ENCODE measurements around the gene OTULINL. TPM values are rescaled to one million over a fixed set of nuclear protein-coding genes. Genes with fewer than 3 reads are reported as not detected.

Gene OTULINL
- polyA plus RNA-seq, 2 donors, result 0.45 to 1.4 TPM

- WGBS, 2 donors, result 37 to 59% methylated on average over 3 of the region's 3 CpGs
- no peaks in the 10 kb centered on the region for H3K27me3 ChIP-seq (ENCODE audit: control insufficient read depth in 1 of 2, insufficient read depth in 2 of 2, low read length in 2 of 2)
- no peaks in the 10 kb centered on the region for H3K4me1 ChIP-seq (ENCODE audit: control insufficient read depth in 2 of 2, insufficient read depth in 2 of 2, low read length in 1 of 2)
- H3K36me3 ChIP-seq (ENCODE audit: control insufficient read depth in 2 of 2, insufficient read depth in 2 of 2, low read length in 1 of 2), result no peaks in the 10 kb centered on the region
- H3K9me3 ChIP-seq (ENCODE audit: control insufficient read depth in 2 of 2, insufficient read depth in 1 of 2, low read depth in 1 of 2, low read length in 1 of 2), result peaks cover 0 to 2% of the 10 kb centered on the region in 2 donors
- no peak overlapping the region for H3K27ac ChIP-seq (ENCODE audit: low read depth in 2 of 2, low read length in 1 of 2)
- no peak overlapping the region for H3K4me3 ChIP-seq (ENCODE audit: low read depth in 1 of 2, low read length in 2 of 2)
Measured at GRCh38 chr5:14574096-14574495, 7.5 kb upstream of the OTULINL start.

GRCh38 chr5:14574891-14575508 lies 6.6 kb upstream of the OTULINL start:
- H3K4me3 ChIP-seq (ENCODE audit: low read depth in 1 of 2, low read length in 2 of 2), result no peak overlapping the region
- 74 to 86% methylated on average over 2 of the region's 2 CpGs for WGBS, 2 donors
- no peak overlapping the region for H3K27ac ChIP-seq (ENCODE audit: low read depth in 2 of 2, low read length in 1 of 2)
- H3K27me3 ChIP-seq (ENCODE audit: control insufficient read depth in 1 of 2, insufficient read depth in 2 of 2, low read length in 2 of 2), result no peaks in the 10 kb centered on the region
- H3K4me1 ChIP-seq (ENCODE audit: control insufficient read depth in 2 of 2, insufficient read depth in 2 of 2, low read length in 1 of 2), result no peaks in the 10 kb centered on the region
- H3K36me3 ChIP-seq (ENCODE audit: control insufficient read depth in 2 of 2, insufficient read depth in 2 of 2, low read length in 1 of 2), result no peaks in the 10 kb centered on the region
- peaks cover 0 to 2% of the 10 kb centered on the region in 2 donors for H3K9me3 ChIP-seq (ENCODE audit: control insufficient read depth in 2 of 2, insufficient read depth in 1 of 2, low read depth in 1 of 2, low read length in 1 of 2)

DNA sequence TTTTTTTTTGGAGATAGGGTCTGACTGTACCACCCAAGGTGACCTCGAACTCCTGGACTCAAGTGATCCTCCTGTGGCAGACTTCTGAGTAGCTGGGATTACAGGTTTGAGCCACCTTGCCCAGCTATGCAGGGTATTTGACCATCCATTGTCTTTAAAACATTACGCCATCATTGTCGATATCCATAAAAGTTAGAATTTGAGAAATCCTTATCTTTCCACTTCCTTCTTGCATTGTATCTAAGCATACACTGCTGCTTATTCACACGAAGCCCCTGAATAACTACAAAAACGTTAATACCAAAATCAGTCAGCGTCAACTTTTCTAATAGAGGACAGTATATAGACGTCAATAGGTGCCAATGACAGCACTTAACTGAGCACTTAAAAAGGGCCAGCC lies 5.4 kb upstream of the OTULINL start:
- Histone ChIP-seq H3K4me1 (ENCODE audit: control insufficient read depth in 2 of 2, insufficient read depth in 2 of 2, low read length in 1 of 2) (peaks cover 0 to under 1% of the 10 kb centered on the region in 2 donors), H3K36me3 (ENCODE audit: control insufficient read depth in 2 of 2, insufficient read depth in 2 of 2, low read length in 1 of 2) (no peaks in the 10 kb centered on the region), H3K27me3 (ENCODE audit: control insufficient read depth in 1 of 2, insufficient read depth in 2 of 2, low read length in 2 of 2) (no peaks in the 10 kb centered on the region), H3K4me3 (ENCODE audit: low read depth in 1 of 2, low read length in 2 of 2) (no peak overlapping the region), H3K9me3 (ENCODE audit: control insufficient read depth in 2 of 2, insufficient read depth in 1 of 2, low read depth in 1 of 2, low read length in 1 of 2) (peaks cover 0 to 2% of the 10 kb centered on the region in 2 donors), H3K27ac (ENCODE audit: low read depth in 2 of 2, low read length in 1 of 2) (no peak overlapping the region)
- WGBS, 2 donors, result 82% methylated on average over 7 of the region's 7 CpGs

GRCh38 chr5:14577079-14577725 lies 4.4 kb upstream of the OTULINL start:
- Histone ChIP-seq H3K36me3 (ENCODE audit: control insufficient read depth in 2 of 2, insufficient read depth in 2 of 2, low read length in 1 of 2) (no peaks in the 10 kb centered on the region), H3K4me3 (ENCODE audit: low read depth in 1 of 2, low read length in 2 of 2) (no peak overlapping the region), H3K4me1 (ENCODE audit: control insufficient read depth in 2 of 2, insufficient read depth in 2 of 2, low read length in 1 of 2) (peaks cover 0 to 6% of the 10 kb centered on the region in 2 donors), H3K9me3 (ENCODE audit: control insufficient read depth in 2 of 2, insufficient read depth in 1 of 2, low read depth in 1 of 2, low read length in 1 of 2) (peaks cover 0 to 2% of the 10 kb centered on the region in 2 donors), H3K27ac (ENCODE audit: low read depth in 2 of 2, low read length in 1 of 2) (no peak overlapping the region), H3K27me3 (ENCODE audit: control insufficient read depth in 1 of 2, insufficient read depth in 2 of 2, low read length in 2 of 2) (no peaks in the 10 kb centered on the region)
- 95 to 97% methylated on average over 37 to 40 of the region's 40 CpGs for WGBS, 2 donors

DNA sequence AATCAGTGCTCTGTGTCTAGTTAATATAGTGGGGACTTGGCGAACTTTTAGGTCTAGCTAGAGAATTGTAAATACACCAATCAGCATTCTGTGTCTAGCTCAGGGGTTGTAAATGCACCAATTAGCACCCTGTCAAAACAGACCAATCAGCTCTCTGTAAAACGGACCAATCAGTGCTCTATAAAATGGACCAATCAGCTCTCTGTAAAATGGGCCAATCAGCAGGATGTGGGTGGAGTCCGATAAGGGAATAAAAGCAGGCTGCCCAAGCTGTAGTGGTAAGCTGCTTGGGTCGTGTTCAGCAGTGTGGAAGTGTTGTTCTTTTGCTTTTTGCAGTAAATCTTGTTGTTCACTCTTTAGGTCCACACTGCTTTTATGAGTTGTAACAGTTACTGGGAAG lies 3.6 kb upstream of the OTULINL start:
- H3K9me3 ChIP-seq (ENCODE audit: control insufficient read depth in 2 of 2, insufficient read depth in 1 of 2, low read depth in 1 of 2, low read length in 1 of 2), result no peaks in the 10 kb centered on the region
- no peak overlapping the region for H3K27ac ChIP-seq (ENCODE audit: low read depth in 2 of 2, low read length in 1 of 2)
- no peak overlapping the region for H3K4me3 ChIP-seq (ENCODE audit: low read depth in 1 of 2, low read length in 2 of 2)
- peaks cover 0 to 6% of the 10 kb centered on the region in 2 donors for H3K4me1 ChIP-seq (ENCODE audit: control insufficient read depth in 2 of 2, insufficient read depth in 2 of 2, low read length in 1 of 2)
- 88 to 89% methylated on average over 4 of the region's 4 CpGs for WGBS, 2 donors
- no peaks in the 10 kb centered on the region for H3K27me3 ChIP-seq (ENCODE audit: control insufficient read depth in 1 of 2, insufficient read depth in 2 of 2, low read length in 2 of 2)
- no peaks in the 10 kb centered on the region for H3K36me3 ChIP-seq (ENCODE audit: control insufficient read depth in 2 of 2, insufficient read depth in 2 of 2, low read length in 1 of 2)

DNA sequence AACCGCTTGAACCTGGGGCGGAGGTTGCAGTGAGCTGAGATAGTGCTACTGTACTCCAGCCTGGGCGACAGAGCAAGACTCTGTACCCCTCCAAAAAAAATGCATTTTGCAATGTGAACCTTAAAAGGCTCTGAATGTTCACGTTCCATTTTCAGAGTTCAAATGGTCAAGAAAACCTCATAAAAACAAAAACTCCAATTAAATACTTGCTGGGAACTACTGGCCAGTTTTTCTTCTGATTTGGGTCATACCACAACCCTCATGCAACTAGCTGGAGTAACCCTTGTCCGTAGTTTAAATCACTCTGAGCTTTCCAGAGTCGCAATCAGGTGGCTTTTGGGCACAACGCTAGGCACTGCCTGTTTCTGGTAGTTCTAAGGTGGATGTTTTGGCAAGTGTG lies 2.3 kb upstream of the OTULINL start:
- H3K4me3 ChIP-seq (ENCODE audit: low read depth in 1 of 2, low read length in 2 of 2), result no peak overlapping the region
- no peaks in the 10 kb centered on the region for H3K9me3 ChIP-seq (ENCODE audit: control insufficient read depth in 2 of 2, insufficient read depth in 1 of 2, low read depth in 1 of 2, low read length in 1 of 2)
- H3K36me3 ChIP-seq (ENCODE audit: control insufficient read depth in 2 of 2, insufficient read depth in 2 of 2, low read length in 1 of 2), result no peaks in the 10 kb centered on the region
- H3K27ac ChIP-seq (ENCODE audit: low read depth in 2 of 2, low read length in 1 of 2), result no peak overlapping the region
- 90% methylated on average over 7 of the region's 7 CpGs for WGBS, 2 donors
- H3K27me3 ChIP-seq (ENCODE audit: control insufficient read depth in 1 of 2, insufficient read depth in 2 of 2, low read length in 2 of 2), result no peaks in the 10 kb centered on the region
- H3K4me1 ChIP-seq (ENCODE audit: control insufficient read depth in 2 of 2, insufficient read depth in 2 of 2, low read length in 1 of 2), result peaks cover 0 to 6% of the 10 kb centered on the region in 2 donors

GRCh38 chr5:14579731-14580397 lies 1.7 kb upstream of the OTULINL start:
- peaks cover 0 to 6% of the 10 kb centered on the region in 2 donors for H3K4me1 ChIP-seq (ENCODE audit: control insufficient read depth in 2 of 2, insufficient read depth in 2 of 2, low read length in 1 of 2)
- WGBS, 2 donors, result 84% methylated on average over 4 of the region's 4 CpGs

GRCh38 chr5:14580398-14581034 lies 1.1 kb upstream of the OTULINL start:
- 71 to 75% methylated on average over 6 of the region's 6 CpGs for WGBS, 2 donors
- H3K27ac ChIP-seq (ENCODE audit: low read depth in 2 of 2, low read length in 1 of 2), result no peak overlapping the region

More at GRCh38 chr5:14579731-14580397, 1.7 kb upstream of the OTULINL start:
- H3K27ac ChIP-seq (ENCODE audit: low read depth in 2 of 2, low read length in 1 of 2), result no peak overlapping the region
- no peaks in the 10 kb centered on the region for H3K36me3 ChIP-seq (ENCODE audit: control insufficient read depth in 2 of 2, insufficient read depth in 2 of 2, low read length in 1 of 2)
- H3K9me3 ChIP-seq (ENCODE audit: control insufficient read depth in 2 of 2, insufficient read depth in 1 of 2, low read depth in 1 of 2, low read length in 1 of 2), result no peaks in the 10 kb centered on the region
- H3K4me3 ChIP-seq (ENCODE audit: low read depth in 1 of 2, low read length in 2 of 2), result no peak overlapping the region
- H3K27me3 ChIP-seq (ENCODE audit: control insufficient read depth in 1 of 2, insufficient read depth in 2 of 2, low read length in 2 of 2), result no peaks in the 10 kb centered on the region

DNA sequence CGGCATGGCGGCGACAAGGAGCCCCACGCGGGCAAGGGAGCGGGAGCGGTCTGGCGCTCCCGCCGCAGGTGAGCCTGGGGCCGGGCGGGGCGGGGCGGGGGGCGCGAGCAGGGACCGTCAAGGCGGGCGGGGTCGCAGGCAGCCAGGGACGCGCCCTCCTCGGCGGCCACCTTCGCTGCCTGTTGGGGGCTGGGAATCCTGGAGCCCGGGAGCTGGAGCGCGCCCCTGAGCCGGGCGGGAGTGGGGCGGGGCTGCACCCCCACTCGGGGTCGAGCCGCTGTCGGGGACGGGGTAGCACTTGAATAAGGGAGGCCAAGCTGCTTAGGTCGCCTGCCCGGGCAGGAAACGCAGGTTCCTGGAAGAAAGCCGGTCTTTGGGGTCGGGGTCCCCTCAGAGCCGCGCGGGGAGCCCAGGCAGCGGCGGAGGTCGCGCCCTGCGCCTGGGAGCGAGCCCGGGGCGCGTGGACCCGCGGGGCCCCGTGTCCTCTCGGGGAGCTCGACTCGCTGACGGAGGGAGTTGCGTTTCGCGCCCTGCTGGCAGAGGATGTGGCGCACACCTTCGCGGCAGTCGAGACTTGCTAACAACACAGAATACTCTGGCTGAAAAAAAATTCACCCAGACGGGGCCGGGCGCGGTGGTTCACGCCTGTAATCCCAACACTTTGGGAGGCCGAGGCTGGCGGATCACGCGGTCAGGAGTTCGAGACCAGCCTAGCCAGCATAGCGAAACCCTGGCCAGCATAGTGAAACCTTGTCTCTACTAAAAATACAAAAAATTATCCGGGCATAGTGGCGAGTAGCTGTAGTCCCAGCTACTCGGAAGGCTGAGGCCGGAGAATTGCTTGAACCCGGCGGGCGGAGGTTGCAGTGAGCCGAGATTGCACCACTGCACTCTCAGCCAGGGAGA lies 552 bp downstream of the OTULINL start:
- Histone ChIP-seq H3K27ac (ENCODE audit: low read depth in 2 of 2, low read length in 1 of 2) (peak overlapping the region; percentile 37 to 60), H3K4me3 (ENCODE audit: low read depth in 1 of 2, low read length in 2 of 2) (peak overlapping the region; percentile 64 to 92), H3K27me3 (ENCODE audit: control insufficient read depth in 1 of 2, insufficient read depth in 2 of 2, low read length in 2 of 2) (no peaks in the 10 kb centered on the region), H3K9me3 (ENCODE audit: control insufficient read depth in 2 of 2, insufficient read depth in 1 of 2, low read depth in 1 of 2, low read length in 1 of 2) (no peaks in the 10 kb centered on the region), H3K4me1 (ENCODE audit: control insufficient read depth in 2 of 2, insufficient read depth in 2 of 2, low read length in 1 of 2) (peaks cover 0 to 6% of the 10 kb centered on the region in 2 donors), H3K36me3 (ENCODE audit: control insufficient read depth in 2 of 2, insufficient read depth in 2 of 2, low read length in 1 of 2) (no peaks in the 10 kb centered on the region)
- 3 to 4% methylated on average over 50 to 86 of the region's 86 CpGs for WGBS, 2 donors

More at GRCh38 chr5:14580398-14581034, 1.1 kb upstream of the OTULINL start:
- Histone ChIP-seq H3K36me3 (ENCODE audit: control insufficient read depth in 2 of 2, insufficient read depth in 2 of 2, low read length in 1 of 2) (no peaks in the 10 kb centered on the region), H3K4me1 (ENCODE audit: control insufficient read depth in 2 of 2, insufficient read depth in 2 of 2, low read length in 1 of 2) (peaks cover 0 to 6% of the 10 kb centered on the region in 2 donors), H3K9me3 (ENCODE audit: control insufficient read depth in 2 of 2, insufficient read depth in 1 of 2, low read depth in 1 of 2, low read length in 1 of 2) (no peaks in the 10 kb centered on the region), H3K27me3 (ENCODE audit: control insufficient read depth in 1 of 2, insufficient read depth in 2 of 2, low read length in 2 of 2) (no peaks in the 10 kb centered on the region), H3K4me3 (ENCODE audit: low read depth in 1 of 2, low read length in 2 of 2) (no peak overlapping the region)
